SK-N-SH treated with all-trans-retinoic acid at 6 μM for 48 hours (cell line): Measurements from ENCODE around the gene AKR1B1.

ENCODE experiments used
- ARNTL ChIP-seq: fragments of 450-650 bp; formaldehyde crosslinking; IDR thresholded peaks from 2 replicates; pipeline ENCODE4 v1.5.0; 2020; ENCODE audit warnings: low read depth, mild to moderate bottlenecking, moderate library complexity, borderline replicate concordance
- CSDC2 ChIP-seq: fragments of 250-450 bp; sonication (Bioruptor Pico); IDR thresholded peaks from 2 replicates; pipeline ENCODE4 v1.5.0; 2020; ENCODE audit warnings: mild to moderate bottlenecking, moderate library complexity
- PPARA ChIP-seq: fragments of 250-450 bp; sonication (Bioruptor Pico); IDR thresholded peaks from 2 replicates; pipeline ENCODE4 v1.5.0; 2020; ENCODE audit warnings: mild to moderate bottlenecking, borderline replicate concordance
- TCF4 ChIP-seq: fragments of 250-450 bp; sonication (Bioruptor Pico); IDR thresholded peaks from 2 replicates; pipeline ENCODE4 v1.8.0; 2021; ENCODE audit warnings: mild to moderate bottlenecking, moderate library complexity, borderline replicate concordance
- ZC3H10 ChIP-seq: fragments of 250-450 bp; sonication (Bioruptor Pico); IDR thresholded peaks from 2 replicates; pipeline ENCODE4 v1.5.1; 2021; ENCODE audit warnings: mild to moderate bottlenecking, moderate library complexity
- ZFP3 ChIP-seq: fragments of 250-450 bp; sonication (Bioruptor Pico); IDR thresholded peaks from 2 replicates; pipeline ENCODE4 v1.5.0; 2020; ENCODE audit warnings: mild to moderate bottlenecking, moderate library complexity
- ZFP30 ChIP-seq: fragments of 450-650 bp; formaldehyde crosslinking; IDR thresholded peaks from 2 replicates; pipeline ENCODE4 v1.5.0; 2022; ENCODE audit warnings: mild to moderate bottlenecking, moderate library complexity
- ZNF565 ChIP-seq: fragments of 450-650 bp; formaldehyde crosslinking; conservative IDR thresholded peaks from 2 replicates; pipeline ENCODE4 v1.5.0; 2020; ENCODE audit warnings: low read depth, mild to moderate bottlenecking, moderate library complexity
- ZNF8 ChIP-seq: fragments of 450-650 bp; formaldehyde crosslinking; IDR thresholded peaks from 2 replicates; pipeline ENCODE4 v1.5.0; 2020; ENCODE audit warnings: mild to moderate bottlenecking, moderate library complexity
- TF ChIP-seq, protein P1 (sequence below): fragments of 250-450 bp; sonication (Bioruptor Pico); IDR thresholded peaks from 2 replicates; pipeline ENCODE4 v1.5.1; 2020; ENCODE audit warnings: low read depth, mild to moderate bottlenecking, moderate library complexity
- TF ChIP-seq, protein P2 (sequence below): fragments of 250-450 bp; sonication (Bioruptor Pico); IDR thresholded peaks from 2 replicates; pipeline ENCODE4 v1.8.0; 2020; ENCODE audit warnings: mild to moderate bottlenecking, moderate library complexity, borderline replicate concordance
- TF ChIP-seq, protein P3 (sequence below): fragments of 250-450 bp; sonication (Bioruptor Pico); IDR thresholded peaks from 2 replicates; pipeline ENCODE4 v1.5.0; 2020; ENCODE audit warnings: mild to moderate bottlenecking, moderate library complexity

DNA sequence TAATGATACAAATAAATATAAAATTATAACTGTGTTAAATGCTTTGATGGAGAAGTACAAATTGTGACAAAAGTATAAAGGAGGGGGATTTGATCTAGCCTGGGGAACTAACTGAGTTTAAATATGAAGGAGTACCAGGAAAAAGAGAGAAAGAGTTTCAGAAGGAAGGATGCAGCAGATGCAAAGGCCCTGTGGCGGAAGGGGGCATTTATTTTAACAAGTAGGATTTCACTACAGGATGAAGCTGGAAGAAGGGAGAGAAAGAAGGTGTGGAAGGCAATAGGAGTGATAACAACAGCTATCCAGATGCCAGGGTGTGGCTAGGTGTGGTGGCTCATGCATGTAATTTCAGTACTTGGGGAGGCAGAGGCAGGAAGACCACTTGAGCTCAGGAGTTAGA lies 55.8 kb downstream of the AKR1B1 start:
- TF ChIP-seq ZFP30 (no peak), PPARA (CRISPR knock-in tag) (no peak), ZFP3 (CRISPR knock-in tag) (no peak), ZNF8 (CRISPR knock-in tag) (no peak), ZC3H10 (CRISPR knock-in tag) (no peak), ARNTL (CRISPR knock-in tag) (no peak), CSDC2 (CRISPR knock-in tag) (no peak), TCF4 (CRISPR knock-in tag) (no peak), ZNF565 (CRISPR knock-in tag) (no peak)
- TF ChIP-seq, protein P1, sequence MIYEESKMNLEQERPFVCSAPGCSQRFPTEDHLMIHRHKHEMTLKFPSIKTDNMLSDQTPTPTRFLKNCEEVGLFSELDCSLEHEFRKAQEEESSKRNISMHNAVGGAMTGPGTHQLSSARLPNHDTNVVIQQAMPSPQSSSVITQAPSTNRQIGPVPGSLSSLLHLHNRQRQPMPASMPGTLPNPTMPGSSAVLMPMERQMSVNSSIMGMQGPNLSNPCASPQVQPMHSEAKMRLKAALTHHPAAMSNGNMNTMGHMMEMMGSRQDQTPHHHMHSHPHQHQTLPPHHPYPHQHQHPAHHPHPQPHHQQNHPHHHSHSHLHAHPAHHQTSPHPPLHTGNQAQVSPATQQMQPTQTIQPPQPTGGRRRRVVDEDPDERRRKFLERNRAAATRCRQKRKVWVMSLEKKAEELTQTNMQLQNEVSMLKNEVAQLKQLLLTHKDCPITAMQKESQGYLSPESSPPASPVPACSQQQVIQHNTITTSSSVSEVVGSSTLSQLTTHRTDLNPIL (CRISPR knock-in tag) = no peak
- TF ChIP-seq, protein P2, sequence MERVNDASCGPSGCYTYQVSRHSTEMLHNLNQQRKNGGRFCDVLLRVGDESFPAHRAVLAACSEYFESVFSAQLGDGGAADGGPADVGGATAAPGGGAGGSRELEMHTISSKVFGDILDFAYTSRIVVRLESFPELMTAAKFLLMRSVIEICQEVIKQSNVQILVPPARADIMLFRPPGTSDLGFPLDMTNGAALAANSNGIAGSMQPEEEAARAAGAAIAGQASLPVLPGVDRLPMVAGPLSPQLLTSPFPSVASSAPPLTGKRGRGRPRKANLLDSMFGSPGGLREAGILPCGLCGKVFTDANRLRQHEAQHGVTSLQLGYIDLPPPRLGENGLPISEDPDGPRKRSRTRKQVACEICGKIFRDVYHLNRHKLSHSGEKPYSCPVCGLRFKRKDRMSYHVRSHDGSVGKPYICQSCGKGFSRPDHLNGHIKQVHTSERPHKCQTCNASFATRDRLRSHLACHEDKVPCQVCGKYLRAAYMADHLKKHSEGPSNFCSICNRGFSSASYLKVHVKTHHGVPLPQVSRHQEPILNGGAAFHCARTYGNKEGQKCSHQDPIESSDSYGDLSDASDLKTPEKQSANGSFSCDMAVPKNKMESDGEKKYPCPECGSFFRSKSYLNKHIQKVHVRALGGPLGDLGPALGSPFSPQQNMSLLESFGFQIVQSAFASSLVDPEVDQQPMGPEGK (CRISPR knock-in tag) = no peak
- TF ChIP-seq, protein P3, sequence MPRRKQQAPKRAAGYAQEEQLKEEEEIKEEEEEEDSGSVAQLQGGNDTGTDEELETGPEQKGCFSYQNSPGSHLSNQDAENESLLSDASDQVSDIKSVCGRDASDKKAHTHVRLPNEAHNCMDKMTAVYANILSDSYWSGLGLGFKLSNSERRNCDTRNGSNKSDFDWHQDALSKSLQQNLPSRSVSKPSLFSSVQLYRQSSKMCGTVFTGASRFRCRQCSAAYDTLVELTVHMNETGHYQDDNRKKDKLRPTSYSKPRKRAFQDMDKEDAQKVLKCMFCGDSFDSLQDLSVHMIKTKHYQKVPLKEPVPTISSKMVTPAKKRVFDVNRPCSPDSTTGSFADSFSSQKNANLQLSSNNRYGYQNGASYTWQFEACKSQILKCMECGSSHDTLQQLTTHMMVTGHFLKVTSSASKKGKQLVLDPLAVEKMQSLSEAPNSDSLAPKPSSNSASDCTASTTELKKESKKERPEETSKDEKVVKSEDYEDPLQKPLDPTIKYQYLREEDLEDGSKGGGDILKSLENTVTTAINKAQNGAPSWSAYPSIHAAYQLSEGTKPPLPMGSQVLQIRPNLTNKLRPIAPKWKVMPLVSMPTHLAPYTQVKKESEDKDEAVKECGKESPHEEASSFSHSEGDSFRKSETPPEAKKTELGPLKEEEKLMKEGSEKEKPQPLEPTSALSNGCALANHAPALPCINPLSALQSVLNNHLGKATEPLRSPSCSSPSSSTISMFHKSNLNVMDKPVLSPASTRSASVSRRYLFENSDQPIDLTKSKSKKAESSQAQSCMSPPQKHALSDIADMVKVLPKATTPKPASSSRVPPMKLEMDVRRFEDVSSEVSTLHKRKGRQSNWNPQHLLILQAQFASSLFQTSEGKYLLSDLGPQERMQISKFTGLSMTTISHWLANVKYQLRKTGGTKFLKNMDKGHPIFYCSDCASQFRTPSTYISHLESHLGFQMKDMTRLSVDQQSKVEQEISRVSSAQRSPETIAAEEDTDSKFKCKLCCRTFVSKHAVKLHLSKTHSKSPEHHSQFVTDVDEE (CRISPR knock-in tag) = no peak
